ENCODE measurements around the gene CA6. TPM values are rescaled to one million over a fixed set of nuclear protein-coding genes. Genes with fewer than 3 reads are reported as not detected.

The CA6 gene
- total and polyA plus RNA-seq, 2 experiments from 2014 or later: not detected

DNA sequence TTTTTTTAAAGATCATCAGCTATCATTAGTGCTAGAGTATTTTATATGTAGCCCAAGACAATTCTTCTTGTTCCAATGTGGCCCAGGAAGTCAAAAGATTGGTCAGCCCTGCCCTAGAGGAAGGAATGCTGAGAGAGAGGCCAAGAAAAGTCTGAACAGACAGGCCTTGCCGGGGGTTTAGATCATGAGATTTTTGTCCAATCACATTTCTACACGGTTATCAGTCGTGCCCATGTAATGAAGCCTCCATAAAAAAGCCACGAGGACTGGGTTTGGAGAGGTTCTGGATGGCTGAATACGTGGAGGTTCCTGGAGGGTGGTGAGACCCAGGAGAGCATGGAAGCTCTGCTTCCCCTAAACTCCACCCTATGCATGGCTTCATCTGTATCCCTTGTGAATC is 42.9 kb upstream of the CA6 start:
- no peak overlapping the region for H2AFZ ChIP-seq
- H3K27ac ChIP-seq: no peak overlapping the region
- 85% methylated on average over 5 of the region's 5 CpGs for WGBS (ENCODE audit: low lambda C conversion rate, missing lambda C conversion rate)
- H3K4me3 ChIP-seq: no peak overlapping the region
- H3K36me3 ChIP-seq (replicated peaks; ENCODE audit: insufficient read depth, low read depth): no peaks in the 10 kb centered on the region
- H3K9me3 ChIP-seq (ENCODE audit: low read depth): no peaks in the 10 kb centered on the region
- peaks cover 10% of the 10 kb centered on the region for H3K4me1 ChIP-seq (ENCODE audit: insufficient read depth)
- DNase-seq (ENCODE audit: low spot score): no peak
- no peak overlapping the region for H3K4me2 ChIP-seq
- H3K9me2 ChIP-seq (replicated peaks; ENCODE audit: insufficient read depth): no peaks in the 10 kb centered on the region
- TF ChIP-seq EZH2phosphoT487 (IDR thresholded peaks at IDR 0.05; ENCODE audit: low read depth, severe bottlenecking, unreplicated experiment) (no peak), EZH2 (IDR thresholded peaks at IDR 0.05; ENCODE audit: borderline replicate concordance) (no peak)
- TF ChIP-seq, protein P1, sequence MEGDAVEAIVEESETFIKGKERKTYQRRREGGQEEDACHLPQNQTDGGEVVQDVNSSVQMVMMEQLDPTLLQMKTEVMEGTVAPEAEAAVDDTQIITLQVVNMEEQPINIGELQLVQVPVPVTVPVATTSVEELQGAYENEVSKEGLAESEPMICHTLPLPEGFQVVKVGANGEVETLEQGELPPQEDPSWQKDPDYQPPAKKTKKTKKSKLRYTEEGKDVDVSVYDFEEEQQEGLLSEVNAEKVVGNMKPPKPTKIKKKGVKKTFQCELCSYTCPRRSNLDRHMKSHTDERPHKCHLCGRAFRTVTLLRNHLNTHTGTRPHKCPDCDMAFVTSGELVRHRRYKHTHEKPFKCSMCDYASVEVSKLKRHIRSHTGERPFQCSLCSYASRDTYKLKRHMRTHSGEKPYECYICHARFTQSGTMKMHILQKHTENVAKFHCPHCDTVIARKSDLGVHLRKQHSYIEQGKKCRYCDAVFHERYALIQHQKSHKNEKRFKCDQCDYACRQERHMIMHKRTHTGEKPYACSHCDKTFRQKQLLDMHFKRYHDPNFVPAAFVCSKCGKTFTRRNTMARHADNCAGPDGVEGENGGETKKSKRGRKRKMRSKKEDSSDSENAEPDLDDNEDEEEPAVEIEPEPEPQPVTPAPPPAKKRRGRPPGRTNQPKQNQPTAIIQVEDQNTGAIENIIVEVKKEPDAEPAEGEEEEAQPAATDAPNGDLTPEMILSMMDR (IDR thresholded peaks at IDR 0.05; ENCODE audit: poor library complexity): no peak
- H3K79me2 ChIP-seq: no peaks in the 10 kb centered on the region
- H3K27me3 ChIP-seq: no peaks in the 10 kb centered on the region
- H4K20me1 ChIP-seq (ENCODE audit: insufficient read depth, poor library complexity, severe bottlenecking): no peaks in the 10 kb centered on the region

DNA sequence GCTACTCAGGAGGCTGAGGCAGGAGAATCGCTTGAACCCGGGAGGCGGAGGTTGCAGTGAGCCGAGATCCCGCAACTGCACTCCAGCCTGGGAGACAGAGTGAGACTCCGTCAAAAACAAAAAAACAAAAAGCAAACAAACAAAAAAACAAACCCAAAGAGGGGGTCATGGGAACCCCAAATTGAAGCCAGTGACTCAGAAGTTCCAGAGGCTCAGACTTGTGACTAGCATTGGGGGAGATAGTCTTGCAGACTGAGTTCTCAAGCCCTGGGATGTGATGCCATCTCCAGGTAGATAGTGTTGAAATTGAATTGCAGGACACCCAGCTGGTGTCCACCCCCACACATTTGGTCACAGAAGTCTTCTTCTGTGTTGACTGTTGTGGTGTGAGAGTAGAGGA is 42.3 kb upstream of the CA6 start:
- H3K79me2 ChIP-seq: no peaks in the 10 kb centered on the region
- H3K27ac ChIP-seq: peak overlapping the region; percentile 55
- H3K4me3 ChIP-seq: no peak overlapping the region
- WGBS (ENCODE audit: low lambda C conversion rate, missing lambda C conversion rate): 98% methylated on average over 6 of the region's 6 CpGs
- H2AFZ ChIP-seq: no peak overlapping the region
- no peaks in the 10 kb centered on the region for H4K20me1 ChIP-seq (ENCODE audit: insufficient read depth, poor library complexity, severe bottlenecking)
- no peak for DNase-seq (ENCODE audit: low spot score)
- TF ChIP-seq EZH2phosphoT487 (IDR thresholded peaks at IDR 0.05; ENCODE audit: low read depth, severe bottlenecking, unreplicated experiment): no peak
- TF ChIP-seq, protein P1 (IDR thresholded peaks at IDR 0.05; ENCODE audit: poor library complexity): no peak
- TF ChIP-seq EZH2 (IDR thresholded peaks at IDR 0.05; ENCODE audit: borderline replicate concordance): no peak
- H3K9me2 ChIP-seq (replicated peaks; ENCODE audit: insufficient read depth): no peaks in the 10 kb centered on the region
- no peak overlapping the region for H3K4me2 ChIP-seq
- H3K27me3 ChIP-seq: no peaks in the 10 kb centered on the region
- H3K36me3 ChIP-seq (replicated peaks; ENCODE audit: insufficient read depth, low read depth): no peaks in the 10 kb centered on the region
- peaks cover 10% of the 10 kb centered on the region for H3K4me1 ChIP-seq (ENCODE audit: insufficient read depth)
- no peaks in the 10 kb centered on the region for H3K9me3 ChIP-seq (ENCODE audit: low read depth)

DNA sequence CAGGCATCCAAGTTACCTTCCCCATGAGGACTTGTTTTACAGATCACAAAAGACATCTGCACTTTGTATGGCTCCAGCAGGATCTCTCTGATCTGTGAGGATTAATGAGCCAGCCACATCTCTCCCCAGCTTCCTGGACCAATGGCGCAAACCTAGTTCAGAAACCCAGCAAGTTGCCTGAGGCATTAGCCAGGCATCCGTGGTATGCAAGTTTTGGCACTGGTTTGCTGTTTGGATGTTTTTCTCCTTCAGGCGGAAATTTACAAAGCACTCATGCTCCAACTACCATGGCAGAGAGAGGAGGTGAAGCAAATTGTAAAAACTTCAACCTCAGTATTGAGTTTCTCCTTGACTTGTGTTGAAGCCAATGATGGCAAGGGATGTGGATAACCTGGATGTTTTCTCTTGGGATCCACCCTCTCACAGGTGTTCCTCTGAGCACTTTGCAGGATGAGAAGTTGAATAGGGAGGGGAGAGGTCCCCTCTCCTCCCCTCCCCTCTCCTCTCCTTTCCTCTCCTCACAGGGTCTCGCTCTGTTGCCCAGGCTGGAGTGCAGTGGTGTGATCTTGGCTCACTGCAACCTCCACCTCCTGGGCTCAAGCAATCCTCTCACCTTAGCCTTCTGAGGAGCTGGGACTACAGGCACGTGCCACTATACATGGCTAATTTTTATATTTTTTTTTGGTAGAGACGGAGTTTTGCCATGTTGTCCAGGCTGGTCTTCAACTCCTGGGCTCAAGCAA is 41.6 kb upstream of the CA6 start:
- H3K79me2 ChIP-seq: no peaks in the 10 kb centered on the region
- no peak overlapping the region for H3K4me3 ChIP-seq
- no peaks in the 10 kb centered on the region for H3K27me3 ChIP-seq
- no peaks in the 10 kb centered on the region for H3K9me3 ChIP-seq (ENCODE audit: low read depth)
- no peak overlapping the region for H3K4me2 ChIP-seq
- H3K9me2 ChIP-seq (replicated peaks; ENCODE audit: insufficient read depth): no peaks in the 10 kb centered on the region
- H3K4me1 ChIP-seq (ENCODE audit: insufficient read depth): peaks cover 14% of the 10 kb centered on the region
- no peaks in the 10 kb centered on the region for H3K36me3 ChIP-seq (replicated peaks; ENCODE audit: insufficient read depth, low read depth)
- TF ChIP-seq, protein P1 (IDR thresholded peaks at IDR 0.05; ENCODE audit: poor library complexity): no peak
- TF ChIP-seq EZH2 (IDR thresholded peaks at IDR 0.05; ENCODE audit: borderline replicate concordance) (no peak), EZH2phosphoT487 (IDR thresholded peaks at IDR 0.05; ENCODE audit: low read depth, severe bottlenecking, unreplicated experiment) (no peak)
- peak; percentile 67 for DNase-seq (ENCODE audit: low spot score)
- 72% methylated on average over 6 of the region's 6 CpGs for WGBS (ENCODE audit: low lambda C conversion rate, missing lambda C conversion rate)
- H3K27ac ChIP-seq: peak overlapping the region; percentile 55
- H4K20me1 ChIP-seq (ENCODE audit: insufficient read depth, poor library complexity, severe bottlenecking): no peaks in the 10 kb centered on the region
- H2AFZ ChIP-seq: no peak overlapping the region
